Measurements from ENCODE around the gene WBP2. TPM values are rescaled to one million over a fixed set of nuclear protein-coding genes. Genes with fewer than 3 reads are reported as not detected.
A peak's percentile ranks its signal among the peaks of the same experiment; 100 is the strongest.

Gene WBP2
- total and polyA plus RNA-seq, 9 of the 15 experiments (the other 6 are each of a cell fraction or from before 2014, with no cell fraction given): 2.2 to 74.3 (median 20.0) TPM

- TF ChIP-seq YY1 (IDR thresholded peaks at IDR 0.05; ENCODE audit: borderline replicate concordance in 1 of 3, control insufficient read depth in 1 of 3, extremely low read depth in 1 of 3, insufficient read depth in 3 of 3, insufficient read length in 1 of 3, insufficient replicate concordance in 2 of 3, low read depth in 1 of 3, low read length in 2 of 3) (no peak), ATF7 (IDR thresholded peaks at IDR 0.05) (no peak), POLR2AphosphoS5 (IDR thresholded peaks at IDR 0.05; ENCODE audit: control insufficient read depth, insufficient read depth, low read depth, low read length) (0 out of 2 replicates have a peak, but pooled peaks have one; percentile 22), ATF3 (IDR thresholded peaks at IDR 0.05) (no peak), ATF3 (CRISPR knock-in tag; conservative IDR thresholded peaks at IDR 0.05) (0 out of 2 replicates have a peak, but pooled peaks have one; percentile 39), CEBPZ (IDR thresholded peaks at IDR 0.05; ENCODE audit: borderline replicate concordance, low read depth, low read length) (no peak), MIER1 (IDR thresholded peaks at IDR 0.05; ENCODE audit: low read depth) (no peak), ZC3H4 (CRISPR knock-in tag; IDR thresholded peaks at IDR 0.05; ENCODE audit: borderline replicate concordance) (0 out of 2 replicates have a peak, but pooled peaks have one; percentile 8), ZNF41 (CRISPR knock-in tag; conservative IDR thresholded peaks at IDR 0.05) (no peak), ZNF311 (CRISPR knock-in tag; IDR thresholded peaks at IDR 0.05) (no peak), EZH2 (IDR thresholded peaks at IDR 0.05; ENCODE audit: borderline replicate concordance, low read depth, low read length) (no peak), NONO (IDR thresholded peaks at IDR 0.05; ENCODE audit: low read depth in 2 of 2, low read length in 1 of 2) (no peak), ZNF561 (CRISPR knock-in tag; conservative IDR thresholded peaks at IDR 0.05) (no peak), MXI1 (IDR thresholded peaks at IDR 0.05; ENCODE audit: low read depth, low read length) (no peak)
- TF ChIP-seq, protein P1, sequence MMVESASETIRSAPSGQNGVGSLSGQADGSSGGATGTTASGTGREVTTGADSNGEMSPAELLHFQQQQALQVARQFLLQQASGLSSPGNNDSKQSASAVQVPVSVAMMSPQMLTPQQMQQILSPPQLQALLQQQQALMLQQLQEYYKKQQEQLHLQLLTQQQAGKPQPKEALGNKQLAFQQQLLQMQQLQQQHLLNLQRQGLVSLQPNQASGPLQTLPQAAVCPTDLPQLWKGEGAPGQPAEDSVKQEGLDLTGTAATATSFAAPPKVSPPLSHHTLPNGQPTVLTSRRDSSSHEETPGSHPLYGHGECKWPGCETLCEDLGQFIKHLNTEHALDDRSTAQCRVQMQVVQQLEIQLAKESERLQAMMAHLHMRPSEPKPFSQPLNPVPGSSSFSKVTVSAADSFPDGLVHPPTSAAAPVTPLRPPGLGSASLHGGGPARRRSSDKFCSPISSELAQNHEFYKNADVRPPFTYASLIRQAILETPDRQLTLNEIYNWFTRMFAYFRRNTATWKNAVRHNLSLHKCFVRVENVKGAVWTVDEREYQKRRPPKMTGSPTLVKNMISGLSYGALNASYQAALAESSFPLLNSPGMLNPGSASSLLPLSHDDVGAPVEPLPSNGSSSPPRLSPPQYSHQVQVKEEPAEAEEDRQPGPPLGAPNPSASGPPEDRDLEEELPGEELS (CRISPR knock-in tag; IDR thresholded peaks at IDR 0.05; ENCODE audit: borderline replicate concordance): no peak
- TF ChIP-seq, protein P2, sequence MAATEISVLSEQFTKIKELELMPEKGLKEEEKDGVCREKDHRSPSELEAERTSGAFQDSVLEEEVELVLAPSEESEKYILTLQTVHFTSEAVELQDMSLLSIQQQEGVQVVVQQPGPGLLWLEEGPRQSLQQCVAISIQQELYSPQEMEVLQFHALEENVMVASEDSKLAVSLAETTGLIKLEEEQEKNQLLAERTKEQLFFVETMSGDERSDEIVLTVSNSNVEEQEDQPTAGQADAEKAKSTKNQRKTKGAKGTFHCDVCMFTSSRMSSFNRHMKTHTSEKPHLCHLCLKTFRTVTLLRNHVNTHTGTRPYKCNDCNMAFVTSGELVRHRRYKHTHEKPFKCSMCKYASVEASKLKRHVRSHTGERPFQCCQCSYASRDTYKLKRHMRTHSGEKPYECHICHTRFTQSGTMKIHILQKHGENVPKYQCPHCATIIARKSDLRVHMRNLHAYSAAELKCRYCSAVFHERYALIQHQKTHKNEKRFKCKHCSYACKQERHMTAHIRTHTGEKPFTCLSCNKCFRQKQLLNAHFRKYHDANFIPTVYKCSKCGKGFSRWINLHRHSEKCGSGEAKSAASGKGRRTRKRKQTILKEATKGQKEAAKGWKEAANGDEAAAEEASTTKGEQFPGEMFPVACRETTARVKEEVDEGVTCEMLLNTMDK (IDR thresholded peaks at IDR 0.05; ENCODE audit: borderline replicate concordance, insufficient read depth, low read depth, low read length, poor library complexity, severe bottlenecking): no peak
Measured at GRCh38 chr17:75895370-75896155, 40.4 kb upstream of the WBP2 start (continued).

Data from K562 (cell line).